SK-N-MC (cell line): ENCODE results near the gene SPACDR.

Experiments
- EZH2 ChIP-seq: fragments of 200-600 bp; sonication (generic); IDR thresholded peaks from one replicate; pipeline ENCODE4 v1.6.1; 2017; ENCODE audit warnings: antibody characterized with exemption
- POLR2AphosphoS5 ChIP-seq: IDR thresholded peaks from 2 replicates; pipeline ENCODE4 v1.6.1; 2012; ENCODE audit warnings: mild to moderate bottlenecking, low read depth, low read length, borderline replicate concordance

DNA sequence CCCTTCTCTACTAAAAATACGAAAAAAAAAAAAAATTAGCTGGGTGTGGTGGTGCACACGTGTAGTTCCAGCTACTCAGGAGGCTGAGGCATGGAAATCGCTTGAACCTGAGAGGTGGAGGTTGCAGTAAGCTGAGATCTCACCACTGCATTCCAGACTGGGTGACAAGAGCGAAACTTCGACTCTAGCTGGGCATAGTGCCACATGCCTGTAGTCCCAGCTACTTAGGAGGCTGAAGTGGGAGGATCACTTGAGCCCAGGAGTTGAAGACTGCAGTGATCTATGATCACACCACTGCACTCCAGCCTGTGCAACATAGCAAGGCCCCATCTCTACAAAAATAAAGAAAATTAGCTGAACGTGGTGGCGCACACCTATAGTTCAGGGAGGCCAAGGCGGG lies 1.2 kb upstream of the SPACDR start:
- TF ChIP-seq EZH2 (no peak), POLR2AphosphoS5 (no peak)
